Measurements from ENCODE around the gene PGA5.

The PGA5 gene

DNA sequence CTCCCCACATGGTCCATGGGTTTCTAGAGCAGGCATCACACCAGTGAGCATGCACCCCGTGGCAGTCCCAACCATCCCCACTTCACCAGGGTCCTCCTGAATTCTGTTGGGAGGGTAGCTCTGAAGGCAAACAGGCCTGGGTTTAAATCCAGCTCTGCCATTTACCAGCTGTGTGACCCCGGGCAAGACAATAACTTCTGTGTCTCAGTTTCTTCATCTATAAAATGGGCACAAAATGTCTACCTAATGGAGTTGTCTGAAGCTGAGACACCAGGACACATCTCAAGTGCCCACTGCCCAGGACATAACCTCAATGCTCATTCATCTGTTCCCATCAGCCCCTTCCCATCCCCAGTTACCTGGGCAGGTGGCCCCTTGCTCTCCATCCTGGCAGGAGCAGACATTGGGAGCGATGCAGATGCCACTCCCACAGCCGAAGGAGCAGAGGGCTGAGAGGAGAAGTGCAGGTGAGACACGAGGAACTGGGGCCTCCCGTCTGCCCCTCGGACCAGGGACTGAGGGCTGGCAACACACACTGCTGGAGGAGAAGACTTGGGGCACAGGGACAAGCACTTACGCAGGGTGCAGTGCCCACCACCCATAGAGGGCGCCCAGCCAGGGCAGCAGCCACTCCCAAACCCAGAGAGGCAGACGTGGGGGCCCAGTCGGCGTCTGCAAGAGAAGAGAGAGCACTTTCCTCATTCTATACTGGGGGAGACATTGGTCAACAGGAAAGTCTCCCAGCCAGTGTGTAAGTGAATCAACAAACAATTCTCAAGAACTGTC, 50.1 kb downstream of the PGA5 start:
- peaks cover 8% of the 10 kb centered on the region for H3K4me1 Mint-ChIP-seq (ENCODE audit: low read depth)
- H3K27me3 Mint-ChIP-seq (ENCODE audit: low read depth), result peaks cover 17% of the 10 kb centered on the region
- H3K36me3 Mint-ChIP-seq (ENCODE audit: low read depth), result peaks cover 4% of the 10 kb centered on the region
- H3K9me3 Mint-ChIP-seq, result no peaks in the 10 kb centered on the region
- no peak overlapping the region for H3K4me3 Mint-ChIP-seq
- H3K27ac Mint-ChIP-seq, result no peak overlapping the region

DNA sequence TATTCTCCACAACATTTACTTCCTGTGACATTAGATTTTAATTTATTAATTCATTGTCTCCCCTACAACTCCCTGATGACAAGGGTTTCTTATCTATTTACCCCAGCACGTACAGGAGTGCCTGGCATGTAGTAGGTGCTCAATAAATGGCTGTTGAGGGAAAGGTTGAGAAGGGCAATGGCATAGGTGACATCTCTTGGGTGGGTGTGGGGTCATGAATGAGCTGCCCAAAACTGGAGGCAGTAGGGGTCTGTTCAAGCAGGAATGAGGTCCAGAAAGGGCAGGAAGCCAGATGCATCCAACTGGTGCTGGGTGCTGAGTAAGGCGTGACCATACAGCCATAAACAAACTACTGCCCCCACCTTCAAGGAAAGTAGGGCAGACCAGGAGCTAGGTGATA, 51.4 kb downstream of the PGA5 start:
- peaks cover 17% of the 10 kb centered on the region for H3K27me3 Mint-ChIP-seq (ENCODE audit: low read depth)
- H3K27ac Mint-ChIP-seq, result no peak overlapping the region
- H3K9me3 Mint-ChIP-seq, result no peaks in the 10 kb centered on the region
- peak overlapping the region; percentile 5 for H3K4me3 Mint-ChIP-seq
- H3K36me3 Mint-ChIP-seq (ENCODE audit: low read depth), result peaks cover 8% of the 10 kb centered on the region
- peaks cover 13% of the 10 kb centered on the region for H3K4me1 Mint-ChIP-seq (ENCODE audit: low read depth)

DNA sequence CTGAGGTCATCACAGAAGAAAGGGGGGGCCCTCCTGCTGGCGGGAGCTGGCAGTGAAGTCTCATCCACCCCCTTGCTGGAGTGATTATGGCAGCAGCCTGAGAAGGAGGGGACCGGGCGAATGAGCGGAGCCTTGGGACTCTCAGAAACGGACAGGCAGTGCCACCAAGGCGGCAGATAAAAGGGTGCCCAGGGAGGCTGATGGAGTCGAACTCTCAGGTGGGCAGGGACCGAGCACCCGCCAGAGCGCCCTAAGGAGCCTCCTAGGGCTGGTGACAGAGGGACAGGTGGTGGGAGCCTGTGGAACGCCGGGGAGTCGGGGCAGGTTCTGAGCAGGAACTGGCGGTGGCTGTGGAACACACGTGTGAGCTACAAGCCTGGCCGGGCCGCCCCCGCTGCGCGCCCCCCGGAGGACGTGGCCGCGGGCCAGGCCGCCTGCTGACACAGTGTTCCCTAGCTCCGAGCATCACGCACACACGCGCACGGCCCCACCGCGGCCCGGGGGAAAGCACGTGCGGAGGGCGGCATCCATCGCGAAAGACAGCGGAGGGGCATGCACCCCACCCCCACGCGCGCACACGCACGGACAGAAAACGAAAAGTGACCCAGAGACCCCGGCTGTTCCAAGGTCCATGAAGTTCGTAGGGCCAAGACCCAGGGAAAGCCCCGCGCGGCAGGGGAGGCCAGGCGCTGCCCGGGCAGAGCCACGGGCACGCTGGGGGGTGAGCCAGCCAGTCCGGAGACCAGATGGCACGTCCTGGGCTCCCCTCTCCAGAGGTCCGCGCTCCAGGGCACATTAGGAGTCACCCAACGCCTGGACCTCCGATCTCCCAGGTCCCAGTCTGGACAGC, 53.1 kb downstream of the PGA5 start:
- Mint-ChIP-seq H3K36me3 (ENCODE audit: low read depth) (peaks cover 18% of the 10 kb centered on the region), H3K9me3 (no peaks in the 10 kb centered on the region), H3K4me3 (peak overlapping the region; percentile 80), H3K27me3 (ENCODE audit: low read depth) (peaks cover 17% of the 10 kb centered on the region), H3K27ac (peak overlapping the region; percentile 29), H3K4me1 (ENCODE audit: low read depth) (peaks cover 27% of the 10 kb centered on the region)

DNA sequence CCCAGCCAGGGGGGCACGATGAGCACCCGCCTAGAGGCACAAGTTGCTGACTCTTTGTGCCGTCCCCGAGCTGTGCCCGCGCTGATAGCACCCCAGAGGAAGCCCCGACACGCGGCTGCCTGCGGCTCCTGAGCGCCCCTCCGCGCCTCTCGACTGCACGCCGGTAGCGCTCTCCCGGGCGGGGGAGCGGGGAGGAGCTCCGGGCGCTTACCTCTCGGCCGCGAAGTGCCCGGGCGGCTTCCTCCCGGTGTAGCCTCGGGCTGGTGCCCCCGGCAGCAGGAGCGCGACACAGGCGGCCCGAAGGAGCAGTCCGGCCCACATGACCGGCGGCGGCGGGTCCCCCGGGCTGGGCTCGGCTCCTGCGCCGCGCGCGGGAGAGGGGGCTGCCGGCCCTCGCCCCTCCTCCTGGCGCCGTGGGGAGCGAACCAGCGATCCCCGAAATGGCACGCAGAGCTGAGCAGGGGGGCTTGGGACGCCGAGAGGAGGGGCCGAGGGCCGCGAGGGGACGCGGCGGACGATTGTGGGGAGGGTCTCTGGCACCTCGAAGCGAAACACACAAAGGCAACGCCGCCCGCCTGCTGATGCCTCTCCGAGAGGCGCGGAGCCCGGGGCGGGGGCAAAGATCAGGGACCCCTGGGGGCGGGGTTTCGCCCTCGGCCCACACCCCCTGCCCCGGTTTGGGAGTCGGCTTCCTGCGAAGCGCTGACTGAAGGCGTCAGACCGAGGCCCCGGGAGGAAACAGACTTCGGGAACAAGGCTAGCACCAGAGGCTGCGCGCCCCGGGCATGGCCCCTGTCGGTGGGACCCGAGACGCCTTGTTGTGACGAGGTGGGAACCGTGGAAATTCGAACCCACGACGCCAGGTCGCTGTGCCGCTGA, 54.0 kb downstream of the PGA5 start, which contains the start of gene VWCE:
Gene VWCE (minus strand): TSS at position 600 of the 879 bp plus-strand sequence. CDS start 279 bp downstream, at position 321.
- Mint-ChIP-seq H3K36me3 (ENCODE audit: low read depth) (peaks cover 22% of the 10 kb centered on the region), H3K9me3 (no peaks in the 10 kb centered on the region), H3K4me1 (ENCODE audit: low read depth) (peaks cover 30% of the 10 kb centered on the region), H3K4me3 (peak within 1 kb of the TSS; percentile 77), H3K27me3 (ENCODE audit: low read depth) (peaks cover 17% of the 10 kb centered on the region), H3K27ac (peak within 1 kb of the TSS; percentile 52)

DNA sequence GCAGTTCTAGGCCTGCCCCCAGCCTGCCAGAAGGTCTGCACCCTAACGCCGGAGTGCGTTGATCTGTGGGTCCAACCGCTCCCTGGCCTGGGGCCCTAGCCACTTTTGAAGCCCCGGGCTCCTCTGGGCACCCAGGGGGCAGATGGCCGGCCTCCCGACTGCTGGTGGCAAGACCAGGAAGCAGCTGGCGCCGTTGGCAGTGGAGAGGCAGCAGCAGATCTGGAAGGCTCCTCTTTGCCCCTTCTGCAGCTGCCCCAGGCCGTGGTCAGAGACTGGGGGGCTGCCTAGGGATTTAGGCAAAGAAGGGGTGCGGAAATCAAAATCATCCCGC, 54.6 kb downstream of the PGA5 start:
- Mint-ChIP-seq H3K9me3 (no peaks in the 10 kb centered on the region), H3K4me1 (ENCODE audit: low read depth) (peaks cover 30% of the 10 kb centered on the region), H3K27me3 (ENCODE audit: low read depth) (peaks cover 17% of the 10 kb centered on the region), H3K4me3 (peak overlapping the region; percentile 77), H3K36me3 (ENCODE audit: low read depth) (peaks cover 25% of the 10 kb centered on the region), H3K27ac (no peak overlapping the region)

DNA sequence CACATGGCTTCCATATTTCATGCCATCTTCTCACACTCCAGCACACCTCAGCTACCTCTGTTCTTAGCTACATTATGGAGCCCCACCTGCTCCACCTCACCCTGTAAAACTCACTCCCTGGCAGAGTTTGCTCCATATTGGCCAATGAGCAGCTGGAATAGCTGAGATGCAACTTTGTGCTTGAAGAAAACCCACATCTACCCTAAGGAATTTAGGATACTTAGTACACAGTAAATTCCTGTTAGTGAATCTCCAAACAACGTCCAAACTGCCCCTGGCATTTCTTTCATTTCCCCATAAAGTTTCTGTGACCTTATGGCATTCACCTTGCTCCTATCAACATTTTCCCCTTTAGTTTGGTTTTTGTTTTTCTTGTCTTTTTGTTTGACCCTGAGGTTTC, 56.4 kb downstream of the PGA5 start:
- Mint-ChIP-seq H3K27ac (peak overlapping the region; percentile 27), H3K4me1 (ENCODE audit: low read depth) (peaks cover 30% of the 10 kb centered on the region), H3K4me3 (peak overlapping the region; percentile 5), H3K27me3 (ENCODE audit: low read depth) (peaks cover 15% of the 10 kb centered on the region), H3K36me3 (ENCODE audit: low read depth) (peaks cover 38% of the 10 kb centered on the region), H3K9me3 (no peaks in the 10 kb centered on the region)

DNA sequence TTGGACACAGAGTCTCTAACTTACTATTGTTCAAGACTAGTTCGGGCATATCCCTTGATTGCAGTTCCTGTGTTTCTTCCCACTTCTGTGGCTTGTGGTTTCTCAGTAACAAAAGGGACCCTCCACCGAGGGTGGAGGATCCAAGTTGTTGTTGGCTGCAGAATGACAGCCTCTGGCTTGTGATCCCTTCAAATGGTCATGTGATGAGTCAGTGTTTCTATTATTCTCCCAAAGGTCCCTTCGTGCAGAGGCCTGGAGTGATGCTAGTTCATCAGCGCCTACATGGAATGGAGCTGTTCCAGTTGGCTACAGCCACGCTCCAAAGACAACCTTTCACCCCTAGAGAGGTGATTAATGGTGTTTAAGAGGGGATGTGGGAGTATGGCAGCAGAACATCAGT, 56.8 kb downstream of the PGA5 start:
- no peaks in the 10 kb centered on the region for H3K9me3 Mint-ChIP-seq
- H3K36me3 Mint-ChIP-seq (ENCODE audit: low read depth), result peaks cover 40% of the 10 kb centered on the region
- H3K4me1 Mint-ChIP-seq (ENCODE audit: low read depth), result peaks cover 30% of the 10 kb centered on the region
- peaks cover 13% of the 10 kb centered on the region for H3K27me3 Mint-ChIP-seq (ENCODE audit: low read depth)
- H3K27ac Mint-ChIP-seq, result peak overlapping the region; percentile 27
- peak overlapping the region; percentile 5 for H3K4me3 Mint-ChIP-seq

DNA sequence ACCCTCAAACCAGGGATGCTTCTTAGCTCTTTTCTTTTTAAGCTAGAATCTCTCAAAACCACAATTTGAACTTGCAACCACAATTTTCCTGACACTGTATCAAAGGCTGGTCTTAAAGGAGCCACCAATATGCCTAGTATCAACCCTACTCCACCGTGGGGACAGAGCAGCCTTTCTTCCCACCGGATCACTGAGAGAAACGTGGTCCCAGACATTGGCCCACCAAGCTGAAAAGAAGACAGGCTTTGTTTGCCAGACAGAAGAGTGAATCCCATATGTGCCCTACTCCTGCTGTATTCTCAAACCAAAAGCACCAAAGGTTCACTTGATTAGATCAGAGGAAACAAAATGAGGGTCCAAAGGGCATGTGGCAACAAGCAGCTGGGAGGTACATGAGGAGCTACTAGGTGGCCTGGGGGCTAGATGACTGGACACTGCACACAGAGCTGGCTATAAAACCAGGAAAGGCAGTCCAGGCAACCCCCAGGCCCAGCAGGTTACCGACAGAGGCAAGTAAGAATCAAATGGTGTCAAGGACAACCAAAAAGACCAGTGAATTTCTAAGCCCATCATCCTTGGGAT, 57.8 kb downstream of the PGA5 start:
- Mint-ChIP-seq H3K4me1 (ENCODE audit: low read depth) (peaks cover 26% of the 10 kb centered on the region), H3K27ac (no peak overlapping the region), H3K9me3 (no peaks in the 10 kb centered on the region), H3K36me3 (ENCODE audit: low read depth) (peaks cover 44% of the 10 kb centered on the region), H3K4me3 (no peak overlapping the region), H3K27me3 (ENCODE audit: low read depth) (peaks cover 6% of the 10 kb centered on the region)
